HCT116 (cell line): ENCODE results near the gene EFL1. TPM values are rescaled to one million over a fixed set of nuclear protein-coding genes. Genes with fewer than 3 reads are reported as not detected.

Source experiments
- ATAC-seq: fragments of 200-7000 bp; cut with Tn5 transposase; 2 replicates; pipeline ENCODE4 v1.9.1; 2020; ENCODE audit warnings: mild to moderate bottlenecking, moderate library complexity
- BruUV-seq: library from RNA; stranded (reverse); fragments of 400-500 nt; replicated peaks from 2 replicates; lab custom pipeline; 2021; lab: Mats Ljungman, UMichigan
- CTCF ChIA-PET: fragments of 300-600 bp; sonication (Branson Sonifier 250); formaldehyde crosslinking; loops from one replicate; lab custom pipeline; 2021; ENCODE audit warnings: antibody characterized with exemption; lab: Charles Lee
- POLR2A ChIA-PET: fragments of 300-600, 350-600 bp; sonication (Branson Sonifier 250); formaldehyde crosslinking; loops from one replicate; lab custom pipeline; 2021; ENCODE audit warnings: antibody characterized with exemption; lab: Charles Lee
- RAD21 ChIA-PET, 2 experiments: fragments of 300-600 bp; sonication (Branson Sonifier 250); formaldehyde crosslinking; loops; one replicate each; lab custom pipeline; 2023; ENCODE audit warnings: low total read pairs in 2 of 2; ENCODE audit not compliant: uncharacterized antibody in 2 of 2, unreplicated experiment in 2 of 2, low non-redundant PET in 1 of 2; lab: Charles Lee
- DNase-seq: peaks from one replicate; pipeline ENCODE4 v3.0.0-alpha.2; 2010; ENCODE audit warnings: low read depth, low spot score
- H2AFZ ChIP-seq: fragments of 200-600 bp; shearing (Covaris generic), sonication (generic); 2 replicates; pipeline ENCODE4 v1.6.1; 2017; ENCODE audit warnings: low read depth, mixed run types, mixed read lengths, antibody characterized with exemption, low read length; ENCODE audit not compliant: poor library complexity, severe bottlenecking
- H3K27ac ChIP-seq: 2 replicates; pipeline ENCODE4 v1.5.1; 2012; ENCODE audit warnings: low read depth, low read length
- H3K27me3 ChIP-seq: fragments of 200-600 bp; sonication (generic); 2 replicates; pipeline ENCODE4 v1.6.1; 2016; ENCODE audit warnings: mixed run types, low read length, mixed read lengths; ENCODE audit not compliant: insufficient read depth
- H3K36me3 ChIP-seq, 2 experiments: fragments of 200-500 bp in 1 of 2; fragments of 200-600 bp in 1 of 2; sonication (Bioruptor generic) in 1 of 2; sonication (generic) in 1 of 2; 2 replicates each; pipeline versions ENCODE4 v1.5.1 to v1.6.1; 2014 to 2016; ENCODE audit warnings: low read length in 2 of 2, inconsistent platforms in 1 of 2, mixed read lengths in 1 of 2, mixed run types in 1 of 2; ENCODE audit not compliant: insufficient read depth in 2 of 2, control insufficient read depth in 1 of 2
- H3K4me1 ChIP-seq, 2 experiments: fragments of 200-600 bp in 1 of 2; sonication (generic) in 1 of 2; 2 replicates each; pipeline versions ENCODE4 v1.5.1 to v1.6.1; 2012 to 2017; ENCODE audit warnings: low read length in 2 of 2, inconsistent platforms in 1 of 2, mild to moderate bottlenecking in 1 of 2, mixed read lengths in 1 of 2, mixed run types in 1 of 2, moderate library complexity in 1 of 2; ENCODE audit not compliant: insufficient read depth in 2 of 2, control insufficient read depth in 1 of 2
- H3K4me2 ChIP-seq: fragments of 200-600 bp; sonication (generic); 2 replicates; pipeline ENCODE4 v1.6.1; 2017; ENCODE audit warnings: mixed run types, low read length, mixed read lengths
- H3K4me3 ChIP-seq, 2 experiments: fragments of 200-600 bp in 1 of 2; sonication (generic) in 1 of 2; replicated peaks in 1 of 2; 2 replicates each; pipeline ENCODE4 v1.5.1; 2011 to 2016; ENCODE audit warnings: low read length in 2 of 2, control low read depth in 1 of 2, low read depth in 1 of 2, mild to moderate bottlenecking in 1 of 2, mixed read lengths in 1 of 2, mixed run types in 1 of 2
- H3K79me2 ChIP-seq: fragments of 200-600 bp; sonication (generic); 2 replicates; pipeline ENCODE4 v1.6.1; 2017; ENCODE audit warnings: mild to moderate bottlenecking, mixed run types, low read length, moderate library complexity, mixed read lengths; ENCODE audit not compliant: insufficient read depth
- H3K9ac ChIP-seq: fragments of 200-600 bp; sonication (generic); 2 replicates; pipeline ENCODE4 v1.6.1; 2016; ENCODE audit warnings: low read length, mixed read lengths
- H3K9me2 ChIP-seq: fragments of 200-600 bp; sonication (generic), shearing (Covaris generic); 2 replicates; pipeline ENCODE4 v1.6.1; 2017; ENCODE audit warnings: mixed run types, mild to moderate bottlenecking, moderate library complexity; ENCODE audit not compliant: insufficient read depth
- H3K9me3 ChIP-seq, 2 experiments: fragments of 200-500 bp in 1 of 2; fragments of 200-600 bp in 1 of 2; sonication (Bioruptor generic) in 1 of 2; sonication (generic) in 1 of 2; 2 replicates each; pipeline ENCODE4 v1.6.1; 2014 to 2017; ENCODE audit warnings: low read length in 2 of 2, mixed read lengths in 2 of 2, inconsistent platforms in 1 of 2, low read depth in 1 of 2, mild to moderate bottlenecking in 1 of 2, mixed run types in 1 of 2, moderate library complexity in 1 of 2; ENCODE audit not compliant: control insufficient read depth in 1 of 2, insufficient read depth in 1 of 2
- H4K20me1 ChIP-seq: fragments of 200-600 bp; sonication (generic), shearing (Covaris generic); 2 replicates; pipeline ENCODE4 v1.6.1; 2017; ENCODE audit warnings: mixed run types, mild to moderate bottlenecking, moderate library complexity; ENCODE audit not compliant: insufficient read depth
- ATF3 ChIP-seq: IDR thresholded peaks from 2 replicates; pipeline ENCODE4 v1.6.1; 2012
- CBX3 ChIP-seq: IDR thresholded peaks from 2 replicates; pipeline ENCODE4 v1.6.1; 2012; ENCODE audit warnings: low read depth
- CEBPB ChIP-seq: IDR thresholded peaks from 2 replicates; pipeline ENCODE4 v1.6.1; 2012; ENCODE audit warnings: low read depth
- CTCF ChIP-seq, 3 experiments: fragments of 200-600 bp in 1 of 3; sonication (generic) in 1 of 3; IDR thresholded peaks in 2 of 3; conservative IDR thresholded peaks in 1 of 3; 2 replicates each; pipeline ENCODE4 v1.5.1; 2012 to 2017; ENCODE audit warnings: low read depth in 2 of 3, low read length in 2 of 3, antibody characterized with exemption in 1 of 3, borderline replicate concordance in 1 of 3, control low read depth in 1 of 3, mild to moderate bottlenecking in 1 of 3, mixed read lengths in 1 of 3, mixed run types in 1 of 3, moderate library complexity in 1 of 3; ENCODE audit not compliant: insufficient read depth in 1 of 3
- EGR1 ChIP-seq: IDR thresholded peaks from 2 replicates; pipeline ENCODE4 v1.6.1; 2012; ENCODE audit warnings: low read depth
- ELF1 ChIP-seq: IDR thresholded peaks from 2 replicates; pipeline ENCODE4 v1.6.1; 2012; ENCODE audit warnings: low read depth, borderline replicate concordance
- EZH2 ChIP-seq: fragments of 200-600 bp; sonication (generic); IDR thresholded peaks from 2 replicates; pipeline ENCODE4 v1.6.1; 2017; ENCODE audit warnings: antibody characterized with exemption, mixed run types
- EZH2phosphoT487 ChIP-seq: fragments of 200-600 bp; IDR thresholded peaks from 2 replicates; pipeline ENCODE4 v1.6.1; 2018; ENCODE audit warnings: antibody characterized with exemption, borderline replicate concordance
- FOSL1 ChIP-seq: IDR thresholded peaks from 2 replicates; pipeline ENCODE4 v1.6.1; 2012; ENCODE audit warnings: low read depth
- JUND ChIP-seq: IDR thresholded peaks from 2 replicates; pipeline ENCODE4 v1.6.1; 2012
- POLR2A ChIP-seq: IDR thresholded peaks from 2 replicates; pipeline ENCODE4 v1.7.0; 2011; ENCODE audit warnings: borderline replicate concordance; ENCODE audit not compliant: insufficient read depth, insufficient read length; ENCODE audit errors: extremely low read depth
- RAD21 ChIP-seq: IDR thresholded peaks from 2 replicates; pipeline ENCODE4 v1.6.1; 2012; ENCODE audit warnings: low read depth, mild to moderate bottlenecking
- REST ChIP-seq: IDR thresholded peaks from 2 replicates; pipeline ENCODE4 v1.6.1; 2012; ENCODE audit warnings: low read depth
- SIN3A ChIP-seq: IDR thresholded peaks from 2 replicates; pipeline ENCODE4 v1.6.1; 2012; ENCODE audit warnings: low read depth
- SP1 ChIP-seq: IDR thresholded peaks from 2 replicates; pipeline ENCODE4 v1.6.1; 2012; ENCODE audit warnings: low read depth
- YY1 ChIP-seq: IDR thresholded peaks from 2 replicates; pipeline ENCODE4 v1.6.1; 2011; ENCODE audit warnings: low read length, low read depth, moderate library complexity, mild to moderate bottlenecking; ENCODE audit not compliant: insufficient replicate concordance; ENCODE audit errors: extremely low read depth
- ZFX ChIP-seq: fragments of 450-650 bp; IDR thresholded peaks from 2 replicates; pipeline ENCODE4 v1.6.1; 2017
- ZNF274 ChIP-seq: fragments of 200-500 bp; sonication (Bioruptor generic); IDR thresholded peaks from 2 replicates; pipeline ENCODE4 v1.6.1; 2014; ENCODE audit warnings: mild to moderate bottlenecking, low read depth, low read length, inconsistent platforms
- intact Hi-C: fragments of 100-400 bp; cut with micrococcal nuclease; formaldehyde crosslinking; loops from 2 replicates; pipeline ENCODE4 v1.10.0; 2022
- total RNA-seq: library from RNA; stranded (reverse); gene quantifications from one replicate; pipeline ENCODE4 v1.2.1, GENCODE V29; 2021; ENCODE audit not compliant: unreplicated experiment
- TF ChIP-seq, protein P1 (sequence below): IDR thresholded peaks from 2 replicates; pipeline ENCODE4 v1.6.1; 2012
- TF ChIP-seq, protein P2 (sequence below): IDR thresholded peaks from 2 replicates; pipeline ENCODE4 v1.6.1; 2011; ENCODE audit warnings: mild to moderate bottlenecking, low read length, moderate library complexity; ENCODE audit not compliant: insufficient replicate concordance; ENCODE audit errors: extremely low read depth

Gene EFL1
- total RNA-seq, 1 experiment from 2014 or later: 12.7 TPM

- no peak overlapping the region for H3K9ac ChIP-seq
- H4K20me1 ChIP-seq: no peaks in the 10 kb centered on the region
- RAD21 ChIA-PET: no interaction called here
- H3K36me3 ChIP-seq: no peaks in the 10 kb centered on the region
- no peak overlapping the region for H3K4me2 ChIP-seq
- BruUV-seq: no TSS peak
- H3K9me3 ChIP-seq: no peaks in the 10 kb centered on the region
- POLR2A ChIA-PET: no interaction called here
- no peaks in the 10 kb centered on the region for H3K27me3 ChIP-seq
- no peaks in the 10 kb centered on the region for H3K4me1 ChIP-seq
- DNase-seq (no peak), ATAC-seq (no peak)
- no peak for TF ChIP-seq POLR2A
- TF ChIP-seq ZFX: no peak
- TF ChIP-seq FOSL1: no peak
- no peak for TF ChIP-seq SP1
- no peak for TF ChIP-seq EZH2phosphoT487
- no peak for TF ChIP-seq CEBPB
- TF ChIP-seq EZH2: no peak
- no peak for TF ChIP-seq EGR1
- TF ChIP-seq, protein P1, sequence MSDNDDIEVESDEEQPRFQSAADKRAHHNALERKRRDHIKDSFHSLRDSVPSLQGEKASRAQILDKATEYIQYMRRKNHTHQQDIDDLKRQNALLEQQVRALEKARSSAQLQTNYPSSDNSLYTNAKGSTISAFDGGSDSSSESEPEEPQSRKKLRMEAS: no peak
- no peak for TF ChIP-seq YY1
- no peak for TF ChIP-seq REST
- no peak for TF ChIP-seq RAD21
- no peak for TF ChIP-seq JUND
- TF ChIP-seq CBX3: no peak
- no peak for TF ChIP-seq ELF1
- TF ChIP-seq CTCF (IDR thresholded peaks at IDR 0.05 in 2 of 3, conservative IDR thresholded peaks at IDR 0.05 in 1 of 3; ENCODE audit: borderline replicate concordance in 1 of 3, insufficient read depth in 1 of 3, low read depth in 2 of 3, low read length in 2 of 3): no peak
- TF ChIP-seq ZNF274: no peak
- no peak for TF ChIP-seq SIN3A
- no peak for TF ChIP-seq ATF3
- TF ChIP-seq, protein P2, sequence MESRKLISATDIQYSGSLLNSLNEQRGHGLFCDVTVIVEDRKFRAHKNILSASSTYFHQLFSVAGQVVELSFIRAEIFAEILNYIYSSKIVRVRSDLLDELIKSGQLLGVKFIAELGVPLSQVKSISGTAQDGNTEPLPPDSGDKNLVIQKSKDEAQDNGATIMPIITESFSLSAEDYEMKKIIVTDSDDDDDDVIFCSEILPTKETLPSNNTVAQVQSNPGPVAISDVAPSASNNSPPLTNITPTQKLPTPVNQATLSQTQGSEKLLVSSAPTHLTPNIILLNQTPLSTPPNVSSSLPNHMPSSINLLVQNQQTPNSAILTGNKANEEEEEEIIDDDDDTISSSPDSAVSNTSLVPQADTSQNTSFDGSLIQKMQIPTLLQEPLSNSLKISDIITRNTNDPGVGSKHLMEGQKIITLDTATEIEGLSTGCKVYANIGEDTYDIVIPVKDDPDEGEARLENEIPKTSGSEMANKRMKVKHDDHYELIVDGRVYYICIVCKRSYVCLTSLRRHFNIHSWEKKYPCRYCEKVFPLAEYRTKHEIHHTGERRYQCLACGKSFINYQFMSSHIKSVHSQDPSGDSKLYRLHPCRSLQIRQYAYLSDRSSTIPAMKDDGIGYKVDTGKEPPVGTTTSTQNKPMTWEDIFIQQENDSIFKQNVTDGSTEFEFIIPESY: no peak
- no peaks in the 10 kb centered on the region for H3K79me2 ChIP-seq
- CTCF ChIA-PET: no interaction called here
- no peaks in the 10 kb centered on the region for H3K9me2 ChIP-seq
- H3K4me3 ChIP-seq: no peak overlapping the region
- no peak overlapping the region for H2AFZ ChIP-seq
- H3K27ac ChIP-seq: no peak overlapping the region
- intact Hi-C loops: no loop called here
Observed at GRCh38 chr15:82080774-82081173, 181.8 kb downstream of the EFL1 start.
